ENCODE data around the gene MINPP1. TPM values are rescaled to one million over a fixed set of nuclear protein-coding genes. Genes with fewer than 3 reads are reported as not detected.

MINPP1 gene
- total and polyA plus RNA-seq, 2 donors: 11.1 to 16.9 TPM

DNA sequence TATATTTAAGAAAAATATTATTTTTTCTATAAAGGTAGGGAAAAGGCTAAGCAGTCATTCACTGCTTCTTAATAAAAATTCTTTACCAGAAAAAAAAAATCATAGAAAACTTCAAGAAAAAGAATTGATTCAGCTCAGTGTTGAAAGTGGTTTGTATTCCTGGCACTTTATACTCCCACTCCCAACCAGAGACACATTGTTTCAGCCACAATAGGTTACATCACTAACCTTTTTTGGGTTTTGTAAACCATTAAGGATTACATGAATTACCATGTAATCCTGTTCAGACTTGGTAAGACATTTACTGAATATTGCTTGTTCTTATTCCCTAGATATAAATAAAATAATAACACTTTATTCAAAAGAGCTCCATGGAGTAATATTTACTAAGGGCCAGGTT, 46.6 kb downstream of the MINPP1 start:
- H3K4me3 ChIP-seq (ENCODE audit: low read length in 2 of 2): no peak overlapping the region
- DNase-seq (ENCODE audit: low read depth in 6 of 9, low spot score in 9 of 9): no peak
- no peaks in the 10 kb centered on the region for H3K27me3 ChIP-seq (ENCODE audit: control insufficient read depth in 2 of 2, insufficient read depth in 1 of 2, low read length in 1 of 2)
- H3K9me3 ChIP-seq (ENCODE audit: control insufficient read depth in 2 of 2, insufficient read depth in 1 of 2, low read length in 1 of 2): no peaks in the 10 kb centered on the region
- H3K4me1 ChIP-seq (ENCODE audit: control insufficient read depth in 2 of 2, insufficient read depth in 2 of 2, low read length in 2 of 2): no peaks in the 10 kb centered on the region
- no peak overlapping the region for H3K27ac ChIP-seq (ENCODE audit: low read depth in 1 of 2, low read length in 1 of 2)
- H3K36me3 ChIP-seq (ENCODE audit: control insufficient read depth in 2 of 2, insufficient read depth in 2 of 2, low read length in 1 of 2): peaks cover 0 to 4% of the 10 kb centered on the region in 2 donors

DNA sequence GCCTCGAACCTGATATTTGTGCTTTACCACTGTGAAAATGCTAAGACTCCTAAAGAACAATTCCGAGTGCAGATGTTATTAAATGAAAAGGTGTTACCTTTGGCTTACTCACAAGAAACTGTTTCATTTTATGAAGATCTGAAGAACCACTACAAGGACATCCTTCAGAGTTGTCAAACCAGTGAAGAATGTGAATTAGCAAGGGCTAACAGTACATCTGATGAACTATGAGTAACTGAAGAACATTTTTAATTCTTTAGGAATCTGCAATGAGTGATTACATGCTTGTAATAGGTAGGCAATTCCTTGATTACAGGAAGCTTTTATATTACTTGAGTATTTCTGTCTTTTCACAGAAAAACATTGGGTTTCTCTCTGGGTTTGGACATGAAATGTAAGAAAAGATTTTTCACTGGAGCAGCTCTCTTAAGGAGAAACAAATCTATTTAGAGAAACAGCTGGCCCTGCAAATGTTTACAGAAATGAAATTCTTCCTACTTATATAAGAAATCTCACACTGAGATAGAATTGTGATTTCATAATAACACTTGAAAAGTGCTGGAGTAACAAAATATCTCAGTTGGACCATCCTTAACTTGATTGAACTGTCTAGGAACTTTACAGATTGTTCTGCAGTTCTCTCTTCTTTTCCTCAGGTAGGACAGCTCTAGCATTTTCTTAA, 47.7 kb downstream of the MINPP1 start:
- H3K4me1 ChIP-seq (ENCODE audit: control insufficient read depth in 2 of 2, insufficient read depth in 2 of 2, low read length in 2 of 2): no peaks in the 10 kb centered on the region
- no peak overlapping the region for H3K27ac ChIP-seq (ENCODE audit: low read depth in 1 of 2, low read length in 1 of 2)

DNA sequence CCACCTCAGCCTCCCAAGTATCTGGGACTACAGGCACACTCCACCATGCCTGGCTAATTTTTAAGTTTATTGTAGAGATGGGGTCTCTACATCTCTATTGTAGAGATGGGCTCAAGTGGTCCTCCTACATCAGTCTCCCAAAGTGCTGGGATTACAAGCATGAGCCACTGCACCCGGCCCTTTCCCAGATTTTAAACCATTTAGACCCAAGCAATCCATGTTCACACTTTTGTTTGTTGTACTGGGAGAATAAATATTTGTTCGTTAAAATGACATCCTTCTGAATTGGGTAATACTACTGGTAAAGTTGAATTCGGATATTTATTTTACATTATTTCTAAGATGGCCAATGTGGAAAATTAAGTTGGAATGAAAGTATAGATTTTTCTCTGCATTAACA, 52.7 kb downstream of the MINPP1 start:
- no peak for DNase-seq (ENCODE audit: low read depth in 6 of 9, low spot score in 9 of 9)
- Histone ChIP-seq H3K4me3 (ENCODE audit: low read length in 2 of 2) (no peak overlapping the region), H3K36me3 (ENCODE audit: control insufficient read depth in 2 of 2, insufficient read depth in 2 of 2, low read length in 1 of 2) (no peaks in the 10 kb centered on the region), H3K27me3 (ENCODE audit: control insufficient read depth in 2 of 2, insufficient read depth in 1 of 2, low read length in 1 of 2) (no peaks in the 10 kb centered on the region), H3K27ac (ENCODE audit: low read depth in 1 of 2, low read length in 1 of 2) (no peak overlapping the region), H3K4me1 (ENCODE audit: control insufficient read depth in 2 of 2, insufficient read depth in 2 of 2, low read length in 2 of 2) (no peaks in the 10 kb centered on the region), H3K9me3 (ENCODE audit: control insufficient read depth in 2 of 2, insufficient read depth in 1 of 2, low read length in 1 of 2) (no peaks in the 10 kb centered on the region)
- 98% methylated on average over 3 of the region's 3 CpGs for WGBS

More for the DNA sequence above, 47.7 kb downstream of the MINPP1 start:
- Histone ChIP-seq H3K4me3 (ENCODE audit: low read length in 2 of 2) (no peak overlapping the region), H3K36me3 (ENCODE audit: control insufficient read depth in 2 of 2, insufficient read depth in 2 of 2, low read length in 1 of 2) (no peaks in the 10 kb centered on the region), H3K9me3 (ENCODE audit: control insufficient read depth in 2 of 2, insufficient read depth in 1 of 2, low read length in 1 of 2) (no peaks in the 10 kb centered on the region), H3K27me3 (ENCODE audit: control insufficient read depth in 2 of 2, insufficient read depth in 1 of 2, low read length in 1 of 2) (no peaks in the 10 kb centered on the region)
- WGBS: 93% methylated on average over 2 of the region's 2 CpGs
- no peak for DNase-seq (ENCODE audit: low read depth in 6 of 9, low spot score in 9 of 9)

DNA sequence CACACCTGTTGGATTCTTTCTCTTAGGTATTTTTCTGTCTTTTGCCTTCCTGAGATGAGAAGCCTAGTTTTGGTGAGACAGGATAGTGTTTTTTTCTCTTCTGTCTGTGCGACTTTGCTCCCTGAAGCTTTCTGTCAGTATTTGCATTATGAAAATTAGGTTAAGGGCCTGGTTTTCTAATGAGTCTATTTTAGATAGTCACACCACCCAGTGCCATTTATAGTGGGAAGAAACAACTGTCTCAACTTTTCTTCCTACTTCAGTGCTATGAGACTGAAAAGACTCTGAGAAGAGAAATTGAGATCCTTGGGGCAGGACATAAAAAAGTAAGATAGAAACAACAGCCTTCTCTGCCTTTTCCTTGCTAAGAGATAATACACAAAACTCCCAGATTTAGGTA, 53.6 kb downstream of the MINPP1 start:
- Histone ChIP-seq H3K27me3 (ENCODE audit: control insufficient read depth in 2 of 2, insufficient read depth in 1 of 2, low read length in 1 of 2) (no peaks in the 10 kb centered on the region), H3K4me3 (ENCODE audit: low read length in 2 of 2) (no peak overlapping the region), H3K4me1 (ENCODE audit: control insufficient read depth in 2 of 2, insufficient read depth in 2 of 2, low read length in 2 of 2) (no peaks in the 10 kb centered on the region), H3K9me3 (ENCODE audit: control insufficient read depth in 2 of 2, insufficient read depth in 1 of 2, low read length in 1 of 2) (no peaks in the 10 kb centered on the region), H3K36me3 (ENCODE audit: control insufficient read depth in 2 of 2, insufficient read depth in 2 of 2, low read length in 1 of 2) (no peaks in the 10 kb centered on the region), H3K27ac (ENCODE audit: low read depth in 1 of 2, low read length in 1 of 2) (no peak overlapping the region)
- DNase-seq (ENCODE audit: low read depth in 6 of 9, low spot score in 9 of 9): no peak
- WGBS: 100% methylated on average over 1 of the region's 1 CpG

DNA sequence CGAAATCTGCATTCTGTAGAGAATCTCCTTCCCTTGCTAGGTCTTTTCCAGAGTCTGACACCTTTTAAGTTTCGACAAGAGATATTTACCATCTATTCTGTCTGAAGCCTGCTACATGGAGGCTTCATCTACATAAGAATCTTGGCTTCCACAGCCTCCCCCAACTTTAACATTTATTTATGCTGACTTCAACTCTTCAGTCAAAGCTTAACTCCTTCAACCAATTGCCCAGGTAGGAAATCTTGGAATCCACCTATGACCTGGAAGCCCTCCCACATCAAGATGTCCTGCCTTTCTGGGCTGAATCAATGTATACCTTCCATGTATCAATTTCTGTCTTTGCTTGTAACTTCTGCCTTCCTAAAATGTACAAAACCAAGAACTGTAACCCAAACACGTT, 54.7 kb downstream of the MINPP1 start:
- Histone ChIP-seq H3K36me3 (ENCODE audit: control insufficient read depth in 2 of 2, insufficient read depth in 2 of 2, low read length in 1 of 2) (no peaks in the 10 kb centered on the region), H3K27ac (ENCODE audit: low read depth in 1 of 2, low read length in 1 of 2) (no peak overlapping the region), H3K27me3 (ENCODE audit: control insufficient read depth in 2 of 2, insufficient read depth in 1 of 2, low read length in 1 of 2) (no peaks in the 10 kb centered on the region), H3K4me3 (ENCODE audit: low read length in 2 of 2) (no peak overlapping the region), H3K9me3 (ENCODE audit: control insufficient read depth in 2 of 2, insufficient read depth in 1 of 2, low read length in 1 of 2) (peaks cover 0 to 8% of the 10 kb centered on the region in 2 donors), H3K4me1 (ENCODE audit: control insufficient read depth in 2 of 2, insufficient read depth in 2 of 2, low read length in 2 of 2) (no peaks in the 10 kb centered on the region)
- DNase-seq (ENCODE audit: low read depth in 6 of 9, low spot score in 9 of 9): no peak
- WGBS: 92% methylated on average over 3 of the region's 3 CpGs

DNA sequence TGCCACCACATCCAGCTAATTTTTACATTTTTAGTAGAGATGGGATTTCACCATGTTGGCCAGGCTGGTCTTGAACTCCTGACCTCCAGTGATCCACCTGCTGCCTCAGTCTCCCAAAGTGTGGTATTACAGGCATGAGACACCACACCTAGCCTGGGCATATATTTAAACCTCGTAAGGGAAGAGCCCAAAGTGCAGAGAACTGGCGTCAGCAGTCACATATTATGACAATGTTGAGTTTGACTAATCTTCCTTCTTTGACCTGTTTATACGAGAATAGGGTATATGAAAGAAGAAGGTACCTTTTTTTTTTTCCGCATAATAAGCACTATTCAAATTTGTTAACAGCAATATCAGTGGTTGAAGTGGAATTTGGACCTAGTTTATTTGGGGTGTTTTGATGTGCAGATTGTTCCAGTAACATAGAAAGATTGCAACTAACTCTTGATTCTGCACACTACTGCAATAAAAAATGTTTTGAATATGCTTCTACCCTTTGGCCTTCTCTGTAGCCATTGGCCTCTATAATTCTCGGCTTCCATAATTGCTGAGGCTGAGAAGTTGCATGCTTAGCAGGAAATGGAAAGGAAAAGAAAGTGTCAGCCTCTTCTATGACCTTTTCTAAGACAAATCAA, 55.9 kb downstream of the MINPP1 start:
- H3K4me3 ChIP-seq (ENCODE audit: low read length in 2 of 2): no peak overlapping the region
- H3K9me3 ChIP-seq (ENCODE audit: control insufficient read depth in 2 of 2, insufficient read depth in 1 of 2, low read length in 1 of 2): peaks cover 0 to 9% of the 10 kb centered on the region in 2 donors
- H3K27me3 ChIP-seq (ENCODE audit: control insufficient read depth in 2 of 2, insufficient read depth in 1 of 2, low read length in 1 of 2): no peaks in the 10 kb centered on the region
- WGBS: 97% methylated on average over 5 of the region's 5 CpGs
- H3K4me1 ChIP-seq (ENCODE audit: control insufficient read depth in 2 of 2, insufficient read depth in 2 of 2, low read length in 2 of 2): no peaks in the 10 kb centered on the region
- no peaks in the 10 kb centered on the region for H3K36me3 ChIP-seq (ENCODE audit: control insufficient read depth in 2 of 2, insufficient read depth in 2 of 2, low read length in 1 of 2)
- H3K27ac ChIP-seq (ENCODE audit: low read depth in 1 of 2, low read length in 1 of 2): no peak overlapping the region
- DNase-seq (ENCODE audit: low read depth in 6 of 9, low spot score in 9 of 9): no peak

DNA sequence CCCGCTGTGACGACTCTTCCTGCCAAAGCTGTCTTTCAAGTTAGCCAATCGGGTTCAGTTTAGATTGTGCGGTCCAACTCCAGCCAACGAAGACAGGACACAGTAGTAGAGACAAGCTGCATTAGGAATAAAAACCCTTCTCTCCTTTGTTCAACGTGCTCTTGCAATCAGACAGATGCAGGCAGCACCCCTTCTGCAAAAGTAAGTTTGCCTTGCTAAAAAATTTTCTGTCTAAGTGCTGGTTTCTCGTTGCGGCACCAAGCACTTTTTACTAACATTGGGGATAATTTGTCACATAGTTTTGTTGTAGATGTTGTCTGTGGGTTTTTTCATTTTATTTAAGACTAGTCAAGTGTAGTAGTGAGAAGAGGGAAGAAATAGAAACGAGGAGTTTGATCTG, 58.1 kb downstream of the MINPP1 start:
- no peaks in the 10 kb centered on the region for H3K27me3 ChIP-seq (ENCODE audit: control insufficient read depth in 2 of 2, insufficient read depth in 1 of 2, low read length in 1 of 2)
- H3K9me3 ChIP-seq (ENCODE audit: control insufficient read depth in 2 of 2, insufficient read depth in 1 of 2, low read length in 1 of 2): peaks cover 0 to 9% of the 10 kb centered on the region in 2 donors
- 96% methylated on average over 9 of the region's 9 CpGs for WGBS

DNA sequence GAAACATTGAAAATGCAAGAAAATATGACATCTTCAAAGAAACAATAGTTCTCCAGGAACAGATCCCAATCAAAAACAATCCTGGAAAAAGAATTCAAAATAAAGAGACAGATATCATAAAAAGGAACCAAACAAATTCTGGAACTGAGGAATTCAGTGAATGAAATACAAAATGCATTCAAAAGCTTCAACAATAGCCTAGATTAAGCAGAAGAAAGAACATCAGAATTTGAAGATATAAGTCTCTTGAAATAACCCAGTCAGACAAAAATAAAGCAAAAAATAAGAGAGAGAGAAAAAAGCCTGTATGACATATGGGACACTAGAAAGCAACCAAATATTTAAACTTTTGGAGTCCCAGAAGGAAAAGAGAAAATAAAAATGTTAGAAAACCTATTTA, 60.3 kb downstream of the MINPP1 start:
- Histone ChIP-seq H3K4me3 (ENCODE audit: low read length in 2 of 2) (no peak overlapping the region), H3K9me3 (ENCODE audit: control insufficient read depth in 2 of 2, insufficient read depth in 1 of 2, low read length in 1 of 2) (peaks cover 0 to 9% of the 10 kb centered on the region in 2 donors), H3K27ac (ENCODE audit: low read depth in 1 of 2, low read length in 1 of 2) (no peak overlapping the region), H3K36me3 (ENCODE audit: control insufficient read depth in 2 of 2, insufficient read depth in 2 of 2, low read length in 1 of 2) (no peaks in the 10 kb centered on the region), H3K4me1 (ENCODE audit: control insufficient read depth in 2 of 2, insufficient read depth in 2 of 2, low read length in 2 of 2) (no peaks in the 10 kb centered on the region), H3K27me3 (ENCODE audit: control insufficient read depth in 2 of 2, insufficient read depth in 1 of 2, low read length in 1 of 2) (no peaks in the 10 kb centered on the region)
- no peak for DNase-seq (ENCODE audit: low read depth in 6 of 9, low spot score in 9 of 9)

More for the DNA sequence above, 58.1 kb downstream of the MINPP1 start:
- DNase-seq (ENCODE audit: low read depth in 6 of 9, low spot score in 9 of 9): no peak
- Histone ChIP-seq H3K36me3 (ENCODE audit: control insufficient read depth in 2 of 2, insufficient read depth in 2 of 2, low read length in 1 of 2) (no peaks in the 10 kb centered on the region), H3K4me3 (ENCODE audit: low read length in 2 of 2) (no peak overlapping the region), H3K27ac (ENCODE audit: low read depth in 1 of 2, low read length in 1 of 2) (no peak overlapping the region), H3K4me1 (ENCODE audit: control insufficient read depth in 2 of 2, insufficient read depth in 2 of 2, low read length in 2 of 2) (no peaks in the 10 kb centered on the region)

DNA sequence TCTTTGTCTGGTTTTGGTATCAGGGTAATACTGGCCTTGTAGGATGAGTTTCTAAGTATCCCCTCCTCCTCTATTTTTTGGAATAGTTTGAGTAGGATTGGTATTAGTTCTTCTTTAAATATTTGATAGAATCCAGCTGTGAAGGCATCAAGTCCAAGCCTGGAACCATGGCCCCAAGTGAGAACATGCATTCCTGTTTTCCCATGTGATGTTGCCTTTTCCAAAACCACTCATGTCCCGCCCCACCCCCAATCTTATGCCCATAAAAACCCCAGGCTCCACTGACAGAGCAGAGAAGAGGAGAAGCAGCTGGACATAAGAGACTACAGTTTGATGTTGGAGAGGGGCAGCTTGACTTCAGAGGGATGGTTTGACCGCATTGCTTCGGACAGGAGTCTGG, 71.2 kb downstream of the MINPP1 start:
- Histone ChIP-seq H3K4me1 (ENCODE audit: control insufficient read depth in 2 of 2, insufficient read depth in 2 of 2, low read length in 2 of 2) (no peaks in the 10 kb centered on the region), H3K27ac (ENCODE audit: low read depth in 1 of 2, low read length in 1 of 2) (no peak overlapping the region), H3K36me3 (ENCODE audit: control insufficient read depth in 2 of 2, insufficient read depth in 2 of 2, low read length in 1 of 2) (no peaks in the 10 kb centered on the region), H3K4me3 (ENCODE audit: low read length in 2 of 2) (no peak overlapping the region), H3K27me3 (ENCODE audit: control insufficient read depth in 2 of 2, insufficient read depth in 1 of 2, low read length in 1 of 2) (no peaks in the 10 kb centered on the region), H3K9me3 (ENCODE audit: control insufficient read depth in 2 of 2, insufficient read depth in 1 of 2, low read length in 1 of 2) (no peaks in the 10 kb centered on the region)
- 98% methylated on average over 3 of the region's 3 CpGs for WGBS
- no peak for DNase-seq (ENCODE audit: low read depth in 6 of 9, low spot score in 9 of 9)

Measured in thymus (tissue), 11 donors.